Liver (tissue), 9 donors: ENCODE results near the gene DES. TPM values are rescaled to one million over a fixed set of nuclear protein-coding genes. Genes with fewer than 3 reads are reported as not detected.

Experiments used
- DNase-seq: peaks from one replicate; pipeline ENCODE4 v3.0.0-alpha.2; 2017; ENCODE audit warnings: low spot score
- H3K27ac ChIP-seq, 2 donors: one replicate each; pipeline ENCODE4 v1.7.0; 2013; ENCODE audit warnings: inconsistent platforms in 2 of 2, low read length in 2 of 2, control low read depth in 1 of 2, low read depth in 1 of 2, mild to moderate bottlenecking in 1 of 2
- H3K27me3 ChIP-seq, 4 donors: one replicate each; pipeline versions ENCODE4 v1.6.1 to v1.7.0; 2013; ENCODE audit warnings: low read length in 3 of 4, inconsistent platforms in 1 of 4, mild to moderate bottlenecking in 1 of 4, moderate library complexity in 1 of 4; ENCODE audit not compliant: control insufficient read depth in 4 of 4, insufficient read depth in 4 of 4
- H3K36me3 ChIP-seq, 4 donors: one replicate each; pipeline versions ENCODE4 v1.6.1 to v1.7.0; 2013; ENCODE audit warnings: low read length in 3 of 4, mild to moderate bottlenecking in 3 of 4, low read depth in 1 of 4, moderate library complexity in 1 of 4; ENCODE audit not compliant: control insufficient read depth in 4 of 4, insufficient read depth in 3 of 4
- H3K4me1 ChIP-seq, 4 donors: one replicate each; pipeline versions ENCODE4 v1.6.1 to v1.7.0; 2013; ENCODE audit warnings: low read length in 3 of 4, mild to moderate bottlenecking in 3 of 4, moderate library complexity in 1 of 4; ENCODE audit not compliant: control insufficient read depth in 4 of 4, insufficient read depth in 4 of 4
- H3K4me3 ChIP-seq, 3 donors: one replicate each; pipeline versions ENCODE4 v1.6.1 to v1.7.0; 2013; ENCODE audit warnings: low read length in 3 of 3, control low read depth in 1 of 3, low read depth in 1 of 3, mild to moderate bottlenecking in 1 of 3
- H3K9ac ChIP-seq, 2 donors: one replicate each; pipeline ENCODE4 v1.7.0; 2013; ENCODE audit warnings: low read length in 2 of 2, mild to moderate bottlenecking in 2 of 2, moderate library complexity in 2 of 2, control low read depth in 1 of 2, low read depth in 1 of 2
- H3K9me3 ChIP-seq, 4 donors: one replicate each; pipeline versions ENCODE4 v1.6.1 to v1.7.0; 2013; ENCODE audit warnings: low read length in 3 of 4; ENCODE audit not compliant: control insufficient read depth in 4 of 4
- ATF3 ChIP-seq: IDR thresholded peaks from 2 replicates; pipeline ENCODE4 v1.6.1; 2016; ENCODE audit warnings: antibody characterized with exemption
- EGR1 ChIP-seq, 2 donors: IDR thresholded peaks; 2 replicates each; pipeline ENCODE4 v1.6.1; 2016 to 2018; ENCODE audit warnings: antibody characterized with exemption in 2 of 2, low read depth in 2 of 2
- FOXA1 ChIP-seq: IDR thresholded peaks from 2 replicates; pipeline ENCODE4 v1.6.1; 2016; ENCODE audit warnings: antibody characterized with exemption
- FOXA2 ChIP-seq: IDR thresholded peaks from 2 replicates; pipeline ENCODE4 v1.6.1; 2016; ENCODE audit warnings: antibody characterized with exemption
- GABPA ChIP-seq, 2 donors: IDR thresholded peaks in 1 of 2; conservative IDR thresholded peaks in 1 of 2; 2 replicates each; pipeline ENCODE4 v1.6.1; 2016; ENCODE audit warnings: antibody characterized with exemption in 2 of 2, mild to moderate bottlenecking in 1 of 2, moderate library complexity in 1 of 2
- HNF4A ChIP-seq, 2 donors: conservative IDR thresholded peaks; 2 replicates each; pipeline ENCODE4 v1.6.1; 2016; ENCODE audit warnings: antibody characterized with exemption in 2 of 2, mild to moderate bottlenecking in 2 of 2
- HNF4G ChIP-seq: IDR thresholded peaks from 2 replicates; pipeline ENCODE4 v1.6.1; 2016; ENCODE audit warnings: antibody characterized with exemption
- MAX ChIP-seq: IDR thresholded peaks from 2 replicates; pipeline ENCODE4 v1.6.1; 2016; ENCODE audit warnings: antibody characterized with exemption
- NR2F2 ChIP-seq: IDR thresholded peaks from 2 replicates; pipeline ENCODE4 v1.6.1; 2016; ENCODE audit warnings: antibody characterized with exemption
- RAD21 ChIP-seq, 2 donors: IDR thresholded peaks; 2 replicates each; pipeline ENCODE4 v1.6.1; 2016; ENCODE audit warnings: antibody characterized with exemption in 2 of 2, mild to moderate bottlenecking in 2 of 2
- REST ChIP-seq: IDR thresholded peaks from 2 replicates; pipeline ENCODE4 v1.6.1; 2016; ENCODE audit warnings: antibody characterized with exemption, mild to moderate bottlenecking
- TAF1 ChIP-seq: conservative IDR thresholded peaks from 2 replicates; pipeline ENCODE4 v1.6.1; 2016; ENCODE audit warnings: antibody characterized with exemption, mild to moderate bottlenecking
- ZBTB33 ChIP-seq: IDR thresholded peaks from 2 replicates; pipeline ENCODE4 v1.6.1; 2016; ENCODE audit warnings: antibody characterized with exemption
- WGBS: extraction: QIAGEN DNeasy Blood & Tissue Kit; methylation state at CpG from one replicate; pipeline ENCODE4 v1.1.7; 2013; 5-methylcytosine and 5-hydroxymethylcytosine counted together
- polyA plus RNA-seq, 2 donors: library from polyadenylated mRNA; stranded (reverse) in 1 of 2; unstranded in 1 of 2; fragments of 200-250 nt in 1 of 2; fragments of >200 nt in 1 of 2; fragmentation: Nextera tagmentation in 1 of 2; extraction: Ambion mirVana in 1 of 2; gene quantifications; one replicate each; pipeline versions ENCODE4 v1.2.1 to v1.2.3, GENCODE V29; 2013 to 2015
- total RNA-seq, 2 donors: library from RNA; depleted of rRNA; stranded (reverse); fragments of >200 nt; gene quantifications; one replicate each; pipeline ENCODE4 v1.2.3, GENCODE V29; 2014
- donor health status: healthy.
- donor health status: healthy.
- donor health status: healthy.
- donor health status: healthy.
- donor health status: healthy.

Gene DES
- total and polyA plus RNA-seq, 4 donors: 0.15 to 50.0 (median 3.2) TPM

- Histone ChIP-seq H3K9me3 (no peaks in the 10 kb centered on the region), H3K36me3 (no peaks in the 10 kb centered on the region)
- no peak for DNase-seq
Measured at GRCh38 chr2:219466816-219467735, 48.9 kb downstream of the DES start.

GRCh38 chr2:219467736-219468075 lies 49.5 kb downstream of the DES start:
- WGBS: 84% methylated on average over 2 of the region's 2 CpGs

More at GRCh38 chr2:219466816-219467735, 48.9 kb downstream of the DES start:
- Histone ChIP-seq H3K9ac (no peak overlapping the region), H3K27me3 (no peaks in the 10 kb centered on the region), H3K27ac (no peak overlapping the region), H3K4me1 (no peaks in the 10 kb centered on the region), H3K4me3 (no peak overlapping the region)
- WGBS: 86% methylated on average over 28 of the region's 28 CpGs
- TF ChIP-seq FOXA2: no peak

More at GRCh38 chr2:219467736-219468075, 49.5 kb downstream of the DES start:
- H3K36me3 ChIP-seq: no peaks in the 10 kb centered on the region
- no peaks in the 10 kb centered on the region for H3K4me1 ChIP-seq
- no peak overlapping the region for H3K4me3 ChIP-seq
- DNase-seq: no peak
- no peaks in the 10 kb centered on the region for H3K27me3 ChIP-seq
- H3K9ac ChIP-seq: no peak overlapping the region
- no peaks in the 10 kb centered on the region for H3K9me3 ChIP-seq
- no peak overlapping the region for H3K27ac ChIP-seq
- TF ChIP-seq NR2F2 (no peak), MAX (no peak), TAF1 (no peak), ZBTB33 (no peak), FOXA2 (no peak), HNF4G (no peak), FOXA1 (no peak), EGR1 (IDR thresholded peaks at IDR 0.05; ENCODE audit: low read depth in 2 of 2) (no peak), RAD21 (IDR thresholded peaks at IDR 0.05) (no peak), GABPA (IDR thresholded peaks at IDR 0.05 in 1 of 2, conservative IDR thresholded peaks at IDR 0.05 in 1 of 2) (no peak), REST (no peak), ATF3 (no peak), HNF4A (conservative IDR thresholded peaks at IDR 0.05) (no peak)
